Omental fat pad (tissue), 4 donors: ENCODE measurements around the gene RHOT1. TPM values are rescaled to one million over a fixed set of nuclear protein-coding genes. Genes with fewer than 3 reads are reported as not detected.
"Not testable (repeated sequence)": the region's sequence is repeated elsewhere in the genome, so short reads cannot be mapped to it uniquely, and the experiment has no call there.

Source experiments
- ATAC-seq: fragments of 150-250 bp; one replicate; pipeline ENCODE4 v1.9.1; 2016; ENCODE audit warnings: mild to moderate bottlenecking, moderate library complexity; ENCODE audit not compliant: low FRiP score
- DNase-seq: peaks from one replicate; pipeline ENCODE4 v3.0.0-alpha.2; 2019; ENCODE audit warnings: low spot score
- total RNA-seq, 4 donors: library from RNA; depleted of rRNA; stranded (reverse); fragments of >200 nt; gene quantifications; one replicate each; pipeline ENCODE4 v1.1.0, GENCODE V29; 2016
- TF ChIP-seq, protein P1 (sequence below), 3 donors: fragments of 450-650 bp; IDR thresholded peaks; one replicate each; pipeline ENCODE4 v1.5.1; 2016 to 2017; ENCODE audit warnings: antibody characterized with exemption in 3 of 3, mild to moderate bottlenecking in 3 of 3, moderate library complexity in 2 of 3

RHOT1 gene
- total RNA-seq, 4 donors from 2014 or later: 32.1 to 55.7 (median 42.6) TPM

DNA sequence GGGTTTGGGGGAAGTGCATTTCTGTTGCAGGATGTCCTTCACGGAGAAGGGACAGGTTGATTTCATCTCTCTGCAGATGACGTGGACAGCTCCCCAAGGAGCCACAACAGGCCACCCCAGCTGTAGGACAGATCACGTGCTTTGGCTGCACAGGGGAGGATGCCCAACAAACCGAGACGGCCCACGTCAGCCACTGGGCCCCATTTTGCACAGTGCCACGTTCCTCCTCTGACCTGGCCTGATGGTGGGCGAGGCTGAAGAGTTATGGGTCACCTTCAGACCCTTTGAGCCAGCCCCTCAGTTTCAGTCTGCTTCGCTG lies 114.4 kb downstream of the RHOT1 start:
- ATAC-seq: no peak
- DNase-seq: no peak

DNA sequence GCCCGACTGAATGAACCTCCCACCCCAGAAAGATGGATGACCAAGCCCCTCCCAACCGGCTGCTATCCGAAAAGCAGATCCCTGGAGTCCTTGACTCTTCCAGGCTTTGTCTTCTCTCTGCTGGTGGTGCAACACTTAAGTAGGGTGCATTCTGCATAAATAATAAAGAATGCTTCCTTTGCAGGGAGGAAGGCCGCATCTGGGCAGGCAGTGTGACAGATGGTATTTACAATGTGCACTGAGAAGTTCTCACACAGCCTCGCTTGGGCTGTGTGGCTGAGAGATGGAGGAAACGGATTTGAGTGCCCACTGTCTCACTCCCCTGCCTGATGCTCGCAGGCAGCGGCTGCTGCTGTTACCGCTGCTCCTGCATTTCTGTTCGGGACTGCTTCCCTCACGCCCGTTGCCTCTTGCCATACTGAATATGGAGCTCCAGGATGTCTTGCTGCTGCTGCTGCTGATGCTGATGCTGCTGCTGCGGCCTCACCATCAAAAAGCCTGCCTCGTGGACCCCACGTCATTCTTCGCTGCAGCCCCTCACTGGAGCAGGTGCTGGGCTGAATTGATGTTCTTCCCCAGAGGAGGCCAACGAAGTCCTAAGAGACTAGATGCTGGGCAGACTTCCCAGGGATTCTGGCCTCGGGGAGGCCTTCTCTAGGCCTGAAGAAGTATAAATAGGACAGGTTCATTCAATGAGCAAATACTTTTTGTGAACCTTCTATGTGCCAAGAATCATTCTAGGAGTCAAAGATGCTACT lies 116.3 kb downstream of the RHOT1 start:
- ATAC-seq (no peak), DNase-seq (no peak)
- TF ChIP-seq, protein P1, sequence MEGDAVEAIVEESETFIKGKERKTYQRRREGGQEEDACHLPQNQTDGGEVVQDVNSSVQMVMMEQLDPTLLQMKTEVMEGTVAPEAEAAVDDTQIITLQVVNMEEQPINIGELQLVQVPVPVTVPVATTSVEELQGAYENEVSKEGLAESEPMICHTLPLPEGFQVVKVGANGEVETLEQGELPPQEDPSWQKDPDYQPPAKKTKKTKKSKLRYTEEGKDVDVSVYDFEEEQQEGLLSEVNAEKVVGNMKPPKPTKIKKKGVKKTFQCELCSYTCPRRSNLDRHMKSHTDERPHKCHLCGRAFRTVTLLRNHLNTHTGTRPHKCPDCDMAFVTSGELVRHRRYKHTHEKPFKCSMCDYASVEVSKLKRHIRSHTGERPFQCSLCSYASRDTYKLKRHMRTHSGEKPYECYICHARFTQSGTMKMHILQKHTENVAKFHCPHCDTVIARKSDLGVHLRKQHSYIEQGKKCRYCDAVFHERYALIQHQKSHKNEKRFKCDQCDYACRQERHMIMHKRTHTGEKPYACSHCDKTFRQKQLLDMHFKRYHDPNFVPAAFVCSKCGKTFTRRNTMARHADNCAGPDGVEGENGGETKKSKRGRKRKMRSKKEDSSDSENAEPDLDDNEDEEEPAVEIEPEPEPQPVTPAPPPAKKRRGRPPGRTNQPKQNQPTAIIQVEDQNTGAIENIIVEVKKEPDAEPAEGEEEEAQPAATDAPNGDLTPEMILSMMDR (IDR thresholded peaks at IDR 0.05): no peak

More for the DNA sequence above, 114.4 kb downstream of the RHOT1 start:
- TF ChIP-seq, protein P1 (IDR thresholded peaks at IDR 0.05): no peak

DNA sequence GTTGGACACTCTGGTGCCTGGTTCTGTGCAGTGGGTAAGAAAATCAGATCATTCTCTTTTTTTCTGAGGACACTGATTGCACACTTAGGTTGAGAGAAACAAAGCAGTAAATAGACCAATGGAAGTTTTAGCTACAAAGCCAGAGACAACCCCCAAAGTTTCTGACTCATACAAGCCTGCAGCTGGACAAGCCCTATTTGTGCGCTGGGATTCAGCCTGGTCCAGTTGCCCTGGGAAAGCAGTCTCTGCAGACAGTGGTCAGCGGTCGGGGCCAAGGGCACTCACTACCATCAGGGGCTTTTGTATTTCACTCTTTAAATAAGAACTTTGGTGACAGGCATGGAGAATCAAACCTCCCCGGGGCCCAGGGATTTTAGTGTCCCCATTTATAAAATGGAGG lies 117.3 kb downstream of the RHOT1 start:
- DNase-seq (no peak), ATAC-seq (no peak)
- TF ChIP-seq, protein P1 (IDR thresholded peaks at IDR 0.05): no peak

DNA sequence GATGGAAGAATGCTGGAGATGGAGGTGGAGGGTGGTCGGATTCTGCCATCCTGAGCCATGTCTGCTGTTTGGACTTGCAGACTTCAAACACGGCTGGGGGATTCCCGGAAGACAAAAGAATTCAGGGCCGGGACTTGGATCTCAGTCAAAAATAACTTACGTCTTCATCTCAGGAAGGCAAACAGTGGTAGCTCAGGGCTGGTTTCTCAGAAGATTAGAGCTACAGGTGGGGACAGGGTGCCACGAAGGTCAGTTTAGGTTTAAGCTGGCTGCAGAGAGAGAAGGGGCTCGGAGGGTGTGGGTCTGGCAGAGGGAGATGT lies 119.1 kb downstream of the RHOT1 start:
- TF ChIP-seq, protein P1 (IDR thresholded peaks at IDR 0.05): no peak
- DNase-seq (no peak), ATAC-seq (no peak)

DNA sequence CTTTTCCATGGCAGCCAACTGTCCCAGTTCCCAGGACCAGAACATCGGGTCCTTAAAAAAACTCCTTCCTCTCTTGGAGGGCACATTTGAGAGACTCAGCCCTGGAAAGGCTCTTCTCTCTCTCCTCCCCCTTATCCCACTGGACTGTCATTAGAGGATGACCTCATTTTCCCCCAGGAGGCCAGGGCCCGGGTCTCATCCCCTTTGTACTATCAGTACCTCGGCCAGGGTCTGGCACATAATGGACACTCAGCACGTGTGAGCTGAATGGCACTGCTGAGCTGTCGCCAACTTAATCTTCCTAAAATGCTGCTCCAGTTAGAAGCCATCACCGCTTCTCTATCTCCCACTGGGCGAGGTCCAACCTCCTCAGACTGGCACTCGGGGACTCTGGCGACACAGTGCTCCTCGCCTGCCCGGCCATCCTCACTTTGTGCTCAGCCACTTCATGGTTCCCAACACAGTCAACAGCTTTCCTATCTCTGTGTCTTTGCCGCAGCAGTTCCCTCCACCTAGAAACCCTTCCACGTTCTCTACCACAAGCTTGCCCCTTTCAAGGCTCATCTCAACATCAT lies 119.7 kb downstream of the RHOT1 start:
- ATAC-seq (no peak), DNase-seq (no peak)
- TF ChIP-seq, protein P1 (IDR thresholded peaks at IDR 0.05): no peak

DNA sequence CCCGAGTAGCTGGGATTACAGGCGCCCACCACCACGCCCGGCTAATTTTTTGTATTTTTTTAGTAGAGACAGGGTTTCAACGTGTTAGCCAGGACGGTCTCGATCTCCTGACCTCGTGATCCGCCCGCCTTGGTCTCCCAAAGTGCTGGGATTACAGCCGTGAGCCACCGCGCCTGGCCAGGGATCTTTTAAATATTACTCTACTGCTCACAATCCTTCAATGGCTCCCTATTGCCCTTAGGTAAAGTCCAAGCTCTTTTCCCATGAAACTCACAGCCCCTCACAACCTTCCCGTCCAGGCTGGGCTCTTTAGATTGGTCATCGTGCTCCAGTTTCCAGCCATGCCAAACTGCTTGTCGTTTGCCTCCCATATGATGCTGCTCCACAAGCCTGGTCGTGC lies 121.2 kb downstream of the RHOT1 start:
- DNase-seq, ATAC-seq: not testable (repeated sequence)

DNA sequence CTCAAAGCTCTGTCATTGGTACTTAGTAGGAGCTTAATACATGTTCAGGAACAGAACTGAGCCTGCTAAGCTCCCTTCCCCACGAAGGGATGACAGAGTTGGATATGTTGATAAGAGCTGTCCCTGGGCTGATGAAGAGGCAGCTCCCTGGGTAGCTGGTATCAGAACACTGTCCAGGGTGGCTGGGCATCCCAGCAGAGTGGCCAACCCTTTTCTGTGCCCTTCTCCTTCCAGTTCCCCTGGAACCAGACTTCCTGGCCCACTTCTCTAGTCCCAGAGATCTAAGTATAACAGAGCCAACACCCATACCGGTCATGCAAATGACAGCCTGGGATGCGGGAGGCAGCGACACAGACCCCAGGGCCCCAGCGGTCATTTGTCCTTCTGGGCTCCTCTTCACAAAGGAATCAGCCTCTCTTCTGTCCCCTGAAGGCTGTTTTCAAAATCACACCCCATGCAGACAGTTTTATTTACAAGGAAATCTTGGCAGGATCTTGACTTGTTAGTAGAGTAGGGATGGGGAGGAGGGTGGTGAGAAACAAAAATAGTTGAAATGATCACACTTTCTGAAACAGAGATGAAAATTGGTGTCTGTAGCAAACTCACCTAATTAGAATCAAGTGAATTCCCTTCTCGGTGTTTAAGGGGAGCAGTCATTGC lies 122.0 kb downstream of the RHOT1 start:
- no peak for DNase-seq
- TF ChIP-seq, protein P1 (IDR thresholded peaks at IDR 0.05): no peak

More for the DNA sequence above, 122.0 kb downstream of the RHOT1 start:
- no peak for ATAC-seq
